ENCODE measurements around the gene SPSB2.

Gene SPSB2

DNA sequence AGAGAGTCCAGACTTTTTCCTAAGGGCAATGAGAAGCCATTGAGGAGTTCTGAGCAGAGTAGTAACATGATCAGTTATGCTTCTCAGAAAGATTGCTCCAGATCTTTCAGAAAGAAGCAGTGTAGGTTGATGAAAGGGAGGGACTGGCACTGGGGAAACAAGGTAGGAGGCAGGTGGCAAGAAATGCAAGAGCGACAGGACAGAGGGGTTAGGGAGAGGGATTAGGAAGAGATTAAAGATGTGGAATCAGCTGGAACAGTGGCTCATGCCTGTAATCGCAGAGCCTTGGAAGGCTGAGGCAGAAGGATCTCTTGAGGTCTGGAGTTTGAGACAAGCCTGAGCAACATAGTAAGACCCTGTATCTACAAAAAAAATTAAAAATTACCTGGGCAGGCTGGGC lies 25.4 kb downstream of the SPSB2 start:
- Histone ChIP-seq H3K27me3 (ENCODE audit: insufficient read depth, low read depth, severe bottlenecking) (no peaks in the 10 kb centered on the region), H3K9me3 (ENCODE audit: severe bottlenecking) (no peaks in the 10 kb centered on the region), H3K4me3 (ENCODE audit: low read depth, low read length) (no peak overlapping the region; the same call in 1 of the 2 replicates), H3K27ac (peak overlapping the region; percentile 92), H3K36me3 (peaks cover 82% of the 10 kb centered on the region)
- DNase-seq, result peak; percentile 79
- TF ChIP-seq, protein P1, sequence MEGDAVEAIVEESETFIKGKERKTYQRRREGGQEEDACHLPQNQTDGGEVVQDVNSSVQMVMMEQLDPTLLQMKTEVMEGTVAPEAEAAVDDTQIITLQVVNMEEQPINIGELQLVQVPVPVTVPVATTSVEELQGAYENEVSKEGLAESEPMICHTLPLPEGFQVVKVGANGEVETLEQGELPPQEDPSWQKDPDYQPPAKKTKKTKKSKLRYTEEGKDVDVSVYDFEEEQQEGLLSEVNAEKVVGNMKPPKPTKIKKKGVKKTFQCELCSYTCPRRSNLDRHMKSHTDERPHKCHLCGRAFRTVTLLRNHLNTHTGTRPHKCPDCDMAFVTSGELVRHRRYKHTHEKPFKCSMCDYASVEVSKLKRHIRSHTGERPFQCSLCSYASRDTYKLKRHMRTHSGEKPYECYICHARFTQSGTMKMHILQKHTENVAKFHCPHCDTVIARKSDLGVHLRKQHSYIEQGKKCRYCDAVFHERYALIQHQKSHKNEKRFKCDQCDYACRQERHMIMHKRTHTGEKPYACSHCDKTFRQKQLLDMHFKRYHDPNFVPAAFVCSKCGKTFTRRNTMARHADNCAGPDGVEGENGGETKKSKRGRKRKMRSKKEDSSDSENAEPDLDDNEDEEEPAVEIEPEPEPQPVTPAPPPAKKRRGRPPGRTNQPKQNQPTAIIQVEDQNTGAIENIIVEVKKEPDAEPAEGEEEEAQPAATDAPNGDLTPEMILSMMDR (IDR thresholded peaks at IDR 0.05; ENCODE audit: low read depth, low read length), result no peak

DNA sequence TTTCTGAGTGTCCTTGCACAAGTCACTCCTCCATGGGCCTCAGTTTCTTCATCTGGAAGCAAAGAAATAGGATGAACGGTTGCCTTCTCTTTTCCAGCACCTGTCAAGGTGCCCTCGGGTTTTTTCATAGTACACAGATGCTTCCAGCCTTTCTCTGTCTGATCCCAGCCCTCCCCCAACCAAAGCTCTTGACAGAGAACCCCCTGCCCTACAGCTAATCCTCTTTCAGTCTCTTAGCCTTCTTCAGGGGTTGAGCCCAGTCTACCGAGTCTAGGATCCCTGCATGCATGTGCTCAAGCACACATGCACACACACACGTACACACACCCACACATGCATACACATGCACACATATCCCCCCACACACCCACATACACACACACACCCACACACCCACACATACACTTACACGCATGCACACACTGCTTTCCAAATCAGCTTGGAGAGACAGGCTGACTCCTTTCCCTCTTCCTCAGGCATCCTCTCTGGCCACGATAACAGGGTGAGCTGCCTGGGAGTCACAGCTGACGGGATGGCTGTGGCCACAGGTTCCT lies 26.7 kb downstream of the SPSB2 start:
- Histone ChIP-seq H3K27ac (peak overlapping the region; percentile 92), H3K4me3 (ENCODE audit: low read depth, low read length) (peak overlapping the region; percentile 41), H3K27me3 (ENCODE audit: insufficient read depth, low read depth, severe bottlenecking) (no peaks in the 10 kb centered on the region), H3K36me3 (peaks cover 95% of the 10 kb centered on the region), H3K9me3 (ENCODE audit: severe bottlenecking) (no peaks in the 10 kb centered on the region)
- TF ChIP-seq, protein P1 (IDR thresholded peaks at IDR 0.05; ENCODE audit: low read depth, low read length), result no peak
- peak; percentile 91 for DNase-seq

DNA sequence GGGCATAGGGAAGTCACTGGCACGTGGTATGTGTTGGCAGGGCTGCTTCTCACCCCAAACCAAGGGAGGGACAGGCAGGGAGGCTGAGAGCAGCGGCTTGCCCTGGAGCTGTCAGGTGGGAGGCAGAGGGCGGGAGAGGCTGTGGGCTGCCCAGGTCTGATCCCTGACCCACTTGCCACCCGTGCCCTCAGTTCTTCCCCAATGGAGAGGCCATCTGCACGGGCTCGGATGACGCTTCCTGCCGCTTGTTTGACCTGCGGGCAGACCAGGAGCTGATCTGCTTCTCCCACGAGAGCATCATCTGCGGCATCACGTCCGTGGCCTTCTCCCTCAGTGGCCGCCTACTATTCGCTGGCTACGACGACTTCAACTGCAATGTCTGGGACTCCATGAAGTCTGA lies 27.7 kb downstream of the SPSB2 start:
- H3K27ac ChIP-seq, result peak overlapping the region; percentile 92
- no peaks in the 10 kb centered on the region for H3K27me3 ChIP-seq (ENCODE audit: insufficient read depth, low read depth, severe bottlenecking)
- TF ChIP-seq, protein P1 (IDR thresholded peaks at IDR 0.05; ENCODE audit: low read depth, low read length), result no peak
- peaks cover 90% of the 10 kb centered on the region for H3K36me3 ChIP-seq
- H3K9me3 ChIP-seq (ENCODE audit: severe bottlenecking), result no peaks in the 10 kb centered on the region
- peak overlapping the region; percentile 41 for H3K4me3 ChIP-seq (ENCODE audit: low read depth, low read length)
- DNase-seq, result peak; percentile 21

DNA sequence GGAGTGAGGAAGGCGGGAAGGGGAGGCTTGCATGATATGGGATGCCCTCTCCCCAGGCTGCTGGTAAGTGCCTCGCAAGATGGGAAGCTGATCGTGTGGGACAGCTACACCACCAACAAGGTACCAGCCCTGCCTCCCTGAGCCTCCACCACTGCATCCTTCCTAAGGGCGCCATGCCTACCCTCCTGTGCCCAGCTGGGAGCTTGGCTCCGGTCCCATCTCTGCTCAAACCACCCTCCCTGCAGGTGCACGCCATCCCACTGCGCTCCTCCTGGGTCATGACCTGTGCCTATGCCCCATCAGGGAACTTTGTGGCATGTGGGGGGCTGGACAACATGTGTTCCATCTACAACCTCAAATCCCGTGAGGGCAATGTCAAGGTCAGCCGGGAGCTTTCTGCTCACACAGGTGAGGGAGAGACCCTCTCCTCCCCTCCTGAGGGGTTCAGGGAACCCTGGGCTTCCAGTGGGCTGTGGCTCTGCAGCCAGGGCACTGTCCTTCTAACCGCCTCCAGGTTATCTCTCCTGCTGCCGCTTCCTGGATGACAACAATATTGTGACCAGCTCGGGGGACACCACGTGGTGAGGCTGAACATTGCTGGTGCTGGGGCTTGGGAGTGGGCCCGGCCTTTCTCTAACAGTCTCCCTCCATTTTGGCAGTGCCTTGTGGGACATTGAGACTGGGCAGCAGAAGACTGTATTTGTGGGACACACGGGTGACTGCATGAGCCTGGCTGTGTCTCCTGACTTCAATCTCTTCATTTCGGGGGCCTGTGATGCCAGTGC lies 29.8 kb downstream of the SPSB2 start:
- Histone ChIP-seq H3K27me3 (ENCODE audit: insufficient read depth, low read depth, severe bottlenecking) (no peaks in the 10 kb centered on the region), H3K4me3 (ENCODE audit: low read depth, low read length) (peak overlapping the region; percentile 66), H3K9me3 (ENCODE audit: severe bottlenecking) (no peaks in the 10 kb centered on the region), H3K36me3 (peaks cover 82% of the 10 kb centered on the region), H3K27ac (peak overlapping the region; percentile 92)
- DNase-seq, result peak; percentile 87
- TF ChIP-seq, protein P1 (IDR thresholded peaks at IDR 0.05; ENCODE audit: low read depth, low read length), result peak; percentile 50

DNA sequence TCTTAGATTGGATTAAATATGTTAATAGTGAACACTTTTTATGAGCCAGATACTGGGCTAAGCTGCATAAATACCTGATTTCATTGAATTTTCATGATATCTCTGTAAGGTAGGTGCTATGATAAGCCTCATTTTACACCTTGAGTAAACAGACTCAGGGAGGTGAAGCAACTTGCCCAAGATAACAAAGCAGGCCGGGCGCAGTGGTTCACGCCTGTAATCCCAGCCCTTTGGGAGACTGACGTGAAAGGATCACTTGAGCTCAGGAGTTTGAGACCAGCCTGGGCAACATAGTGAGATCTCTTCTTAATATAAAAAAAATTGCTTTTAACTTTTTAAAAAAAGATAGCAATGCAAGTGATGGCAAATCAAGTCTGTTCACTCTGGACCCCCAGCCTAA lies 31.0 kb downstream of the SPSB2 start:
- no peak for DNase-seq
- Histone ChIP-seq H3K27ac (peak overlapping the region; percentile 92), H3K27me3 (ENCODE audit: insufficient read depth, low read depth, severe bottlenecking) (no peaks in the 10 kb centered on the region), H3K36me3 (peaks cover 83% of the 10 kb centered on the region), H3K4me3 (ENCODE audit: low read depth, low read length) (peak overlapping the region; percentile 66), H3K9me3 (ENCODE audit: severe bottlenecking) (no peaks in the 10 kb centered on the region)
- TF ChIP-seq, protein P1 (IDR thresholded peaks at IDR 0.05; ENCODE audit: low read depth, low read length), result no peak
